ENCODE data around the gene CEP152. TPM values are rescaled to one million over a fixed set of nuclear protein-coding genes. Genes with fewer than 3 reads are reported as not detected.

Gene CEP152
- total and polyA plus RNA-seq, 10 of the 15 experiments (the other 5 are each of a cell fraction or from before 2014, with no cell fraction given), result 5.3 to 22.6 (median 14.2) TPM

DNA sequence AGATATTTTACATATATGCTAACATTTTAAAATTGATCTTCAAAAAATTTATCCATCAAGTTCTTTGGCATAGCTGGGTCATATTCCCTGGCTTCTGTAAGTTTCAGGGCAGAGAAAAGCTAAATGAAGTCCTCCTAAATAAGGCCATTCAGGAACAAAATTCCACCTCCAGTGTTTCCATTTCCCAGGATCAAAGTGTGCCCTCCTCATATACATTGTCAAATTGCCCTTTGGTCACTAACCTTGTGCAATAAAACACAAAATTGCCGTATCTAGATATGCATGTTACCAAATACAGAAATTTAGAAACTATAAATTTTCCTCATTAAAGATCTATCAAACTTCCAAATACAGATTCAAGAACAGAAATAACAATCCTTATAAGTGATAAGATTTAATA, 10.6 kb downstream of the CEP152 start (continued):
- TF ChIP-seq, protein P1, sequence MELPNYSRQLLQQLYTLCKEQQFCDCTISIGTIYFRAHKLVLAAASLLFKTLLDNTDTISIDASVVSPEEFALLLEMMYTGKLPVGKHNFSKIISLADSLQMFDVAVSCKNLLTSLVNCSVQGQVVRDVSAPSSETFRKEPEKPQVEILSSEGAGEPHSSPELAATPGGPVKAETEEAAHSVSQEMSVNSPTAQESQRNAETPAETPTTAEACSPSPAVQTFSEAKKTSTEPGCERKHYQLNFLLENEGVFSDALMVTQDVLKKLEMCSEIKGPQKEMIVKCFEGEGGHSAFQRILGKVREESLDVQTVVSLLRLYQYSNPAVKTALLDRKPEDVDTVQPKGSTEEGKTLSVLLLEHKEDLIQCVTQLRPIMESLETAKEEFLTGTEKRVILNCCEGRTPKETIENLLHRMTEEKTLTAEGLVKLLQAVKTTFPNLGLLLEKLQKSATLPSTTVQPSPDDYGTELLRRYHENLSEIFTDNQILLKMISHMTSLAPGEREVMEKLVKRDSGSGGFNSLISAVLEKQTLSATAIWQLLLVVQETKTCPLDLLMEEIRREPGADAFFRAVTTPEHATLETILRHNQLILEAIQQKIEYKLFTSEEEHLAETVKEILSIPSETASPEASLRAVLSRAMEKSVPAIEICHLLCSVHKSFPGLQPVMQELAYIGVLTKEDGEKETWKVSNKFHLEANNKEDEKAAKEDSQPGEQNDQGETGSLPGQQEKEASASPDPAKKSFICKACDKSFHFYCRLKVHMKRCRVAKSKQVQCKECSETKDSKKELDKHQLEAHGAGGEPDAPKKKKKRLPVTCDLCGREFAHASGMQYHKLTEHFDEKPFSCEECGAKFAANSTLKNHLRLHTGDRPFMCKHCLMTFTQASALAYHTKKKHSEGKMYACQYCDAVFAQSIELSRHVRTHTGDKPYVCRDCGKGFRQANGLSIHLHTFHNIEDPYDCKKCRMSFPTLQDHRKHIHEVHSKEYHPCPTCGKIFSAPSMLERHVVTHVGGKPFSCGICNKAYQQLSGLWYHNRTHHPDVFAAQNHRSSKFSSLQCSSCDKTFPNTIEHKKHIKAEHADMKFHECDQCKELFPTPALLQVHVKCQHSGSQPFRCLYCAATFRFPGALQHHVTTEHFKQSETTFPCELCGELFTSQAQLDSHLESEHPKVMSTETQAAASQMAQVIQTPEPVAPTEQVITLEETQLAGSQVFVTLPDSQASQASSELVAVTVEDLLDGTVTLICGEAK (IDR thresholded peaks at IDR 0.05; ENCODE audit: borderline replicate concordance), result no peak
- TF ChIP-seq, protein P2, sequence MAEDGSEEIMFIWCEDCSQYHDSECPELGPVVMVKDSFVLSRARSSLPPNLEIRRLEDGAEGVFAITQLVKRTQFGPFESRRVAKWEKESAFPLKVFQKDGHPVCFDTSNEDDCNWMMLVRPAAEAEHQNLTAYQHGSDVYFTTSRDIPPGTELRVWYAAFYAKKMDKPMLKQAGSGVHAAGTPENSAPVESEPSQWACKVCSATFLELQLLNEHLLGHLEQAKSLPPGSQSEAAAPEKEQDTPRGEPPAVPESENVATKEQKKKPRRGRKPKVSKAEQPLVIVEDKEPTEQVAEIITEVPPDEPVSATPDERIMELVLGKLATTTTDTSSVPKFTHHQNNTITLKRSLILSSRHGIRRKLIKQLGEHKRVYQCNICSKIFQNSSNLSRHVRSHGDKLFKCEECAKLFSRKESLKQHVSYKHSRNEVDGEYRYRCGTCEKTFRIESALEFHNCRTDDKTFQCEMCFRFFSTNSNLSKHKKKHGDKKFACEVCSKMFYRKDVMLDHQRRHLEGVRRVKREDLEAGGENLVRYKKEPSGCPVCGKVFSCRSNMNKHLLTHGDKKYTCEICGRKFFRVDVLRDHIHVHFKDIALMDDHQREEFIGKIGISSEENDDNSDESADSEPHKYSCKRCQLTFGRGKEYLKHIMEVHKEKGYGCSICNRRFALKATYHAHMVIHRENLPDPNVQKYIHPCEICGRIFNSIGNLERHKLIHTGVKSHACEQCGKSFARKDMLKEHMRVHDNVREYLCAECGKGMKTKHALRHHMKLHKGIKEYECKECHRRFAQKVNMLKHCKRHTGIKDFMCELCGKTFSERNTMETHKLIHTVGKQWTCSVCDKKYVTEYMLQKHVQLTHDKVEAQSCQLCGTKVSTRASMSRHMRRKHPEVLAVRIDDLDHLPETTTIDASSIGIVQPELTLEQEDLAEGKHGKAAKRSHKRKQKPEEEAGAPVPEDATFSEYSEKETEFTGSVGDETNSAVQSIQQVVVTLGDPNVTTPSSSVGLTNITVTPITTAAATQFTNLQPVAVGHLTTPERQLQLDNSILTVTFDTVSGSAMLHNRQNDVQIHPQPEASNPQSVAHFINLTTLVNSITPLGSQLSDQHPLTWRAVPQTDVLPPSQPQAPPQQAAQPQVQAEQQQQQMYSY (CRISPR knock-in tag; IDR thresholded peaks at IDR 0.05), result no peak

DNA sequence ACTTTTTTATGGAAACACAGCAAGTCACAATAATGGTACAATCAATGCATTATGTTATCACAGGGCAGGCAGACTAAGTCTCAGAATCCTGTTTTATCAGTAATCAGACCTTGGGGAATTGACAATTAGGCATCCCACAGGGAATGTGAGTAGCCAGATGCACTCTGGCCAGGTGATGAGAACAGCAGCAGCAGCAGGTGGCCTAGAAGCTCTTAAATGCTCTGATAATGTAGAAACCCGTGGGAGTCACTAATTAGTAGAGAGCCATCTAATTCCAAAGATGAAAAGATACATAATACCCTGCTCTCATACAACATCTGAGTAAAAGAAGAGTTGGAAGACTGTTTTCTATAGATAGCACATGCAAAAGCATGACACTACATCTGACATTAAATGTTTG, 12.6 kb downstream of the CEP152 start:
- DNase-seq (ENCODE audit: low read depth, low spot score) (no peak), FAIRE-seq (no peak), ATAC-seq (no peak)
- Histone ChIP-seq H3K4me1 (ENCODE audit: control insufficient read depth, insufficient read depth, low read length) (peaks cover 16% of the 10 kb centered on the region), H3K4me2 (ENCODE audit: control insufficient read depth, insufficient read depth) (no peak overlapping the region), H4K20me1 (ENCODE audit: control insufficient read depth, insufficient read depth) (no peaks in the 10 kb centered on the region), H3K4me3 (no peak overlapping the region), H3K79me2 (ENCODE audit: control insufficient read depth, insufficient read depth, low read length) (peaks cover 24% of the 10 kb centered on the region), H3K36me3 (ENCODE audit: control insufficient read depth in 2 of 2, insufficient read depth in 2 of 2, low read length in 1 of 2) (peaks cover 0 to 11% of the 10 kb centered on the region in 2 experiments; a peak in 2 of 4 replicates), H3K9me3 (replicated peaks; ENCODE audit: control insufficient read depth, insufficient read depth, low read length) (no peaks in the 10 kb centered on the region), H3K27me3 (replicated peaks in 1 of 2; ENCODE audit: control insufficient read depth in 2 of 2, insufficient read depth in 2 of 2, low read length in 1 of 2) (no peaks in the 10 kb centered on the region), H2AFZ (ENCODE audit: control insufficient read depth, low read depth, low read length) (no peak overlapping the region), H3K9ac (ENCODE audit: control insufficient read depth, insufficient read depth, low read length) (no peak overlapping the region), H3K27ac (ENCODE audit: control insufficient read depth, insufficient read depth) (no peak overlapping the region)
- intact Hi-C loops (cut with micrococcal nuclease; ENCODE audit: unreplicated experiment) (loop anchor here (5.0 to 10.0 kb wide), 2 partner anchors 151 to 294 kb away; partner anchors contain the start of gene FBN1), in situ Hi-C loops (cut with MboI) (no loop called here)
- SMC1A ChIA-PET (ENCODE audit: uncharacterized antibody, unreplicated experiment), result interaction anchor here (1.5 to 6.2 kb wide), 4 partner anchors 9 to 439 kb away, joined by 4 to 32 read pairs (median 18); partner anchors contain the start of gene CEP152
- RAD21 ChIA-PET (ENCODE audit: unreplicated experiment), result interaction anchor here (0.9 to 5.6 kb wide), 5 partner anchors 8 to 440 kb away, joined by 3 to 50 read pairs (median 4); partner anchors contain the start of genes CEP152 and EID1
- CTCF ChIA-PET, result interaction anchor here (1.3 to 7.4 kb wide), 3 partner anchors 10 to 440 kb away, joined by 4 to 69 read pairs (median 6); partner anchors contain the start of gene CEP152
- BruUV-seq (replicated peaks), result no TSS peak
- POLR2A ChIA-PET, result interaction anchor here (0.7 to 4.2 kb wide), 4 partner anchors 8 to 202 kb away, joined by 3 to 19 read pairs (median 10); partner anchors contain the start of gene CEP152
- WGBS (ENCODE audit: insufficient coverage, insufficient replicate concordance, low lambda C conversion rate, missing lambda C conversion rate), result 43% methylated on average over 1 of the region's 1 CpG
- no peak for TF ChIP-seq IKZF2 (IDR thresholded peaks at IDR 0.05)
- TF ChIP-seq POLR2A (IDR thresholded peaks at IDR 0.05; ENCODE audit: low read depth, low read length), result no peak
